ENCODE measurements around the gene RPS19BP1.

GRCh38 chr22:39511226-39511625 is 21.3 kb downstream of the RPS19BP1 start:
- no peak for TF ChIP-seq YY1 (IDR thresholded peaks at IDR 0.05; ENCODE audit: insufficient read depth, insufficient read length)
- no peak for TF ChIP-seq SUZ12 (IDR thresholded peaks at IDR 0.05; ENCODE audit: extremely low read depth, insufficient read depth, insufficient read length)
- no peak for TF ChIP-seq ZNF274 (IDR thresholded peaks at IDR 0.05; ENCODE audit: low read depth, low read length)
